Ovary (tissue), 3 donors: ENCODE data around the gene C9.

Source experiments
- EP300 ChIP-seq: sonication (generic); formaldehyde crosslinking; IDR thresholded peaks from one replicate; pipeline ENCODE4 v1.6.1; 2017; ENCODE audit warnings: antibody characterized with exemption
- POLR2A ChIP-seq: fragments of 450-650 bp; IDR thresholded peaks from one replicate; pipeline ENCODE4 v1.6.1; 2017; ENCODE audit warnings: antibody characterized with exemption, mild to moderate bottlenecking, moderate library complexity
- TF ChIP-seq, protein P1 (sequence below), 3 donors: fragments of 450-650 bp in 2 of 3; fragments of 200-600 bp in 1 of 3; IDR thresholded peaks; one replicate each; pipeline versions ENCODE4 v1.5.1 to v1.8.0; 2016 to 2022; ENCODE audit warnings: antibody characterized with exemption in 3 of 3, mild to moderate bottlenecking in 1 of 3
- donor health status: DM: no; HTN: no; CAD: no.

DNA sequence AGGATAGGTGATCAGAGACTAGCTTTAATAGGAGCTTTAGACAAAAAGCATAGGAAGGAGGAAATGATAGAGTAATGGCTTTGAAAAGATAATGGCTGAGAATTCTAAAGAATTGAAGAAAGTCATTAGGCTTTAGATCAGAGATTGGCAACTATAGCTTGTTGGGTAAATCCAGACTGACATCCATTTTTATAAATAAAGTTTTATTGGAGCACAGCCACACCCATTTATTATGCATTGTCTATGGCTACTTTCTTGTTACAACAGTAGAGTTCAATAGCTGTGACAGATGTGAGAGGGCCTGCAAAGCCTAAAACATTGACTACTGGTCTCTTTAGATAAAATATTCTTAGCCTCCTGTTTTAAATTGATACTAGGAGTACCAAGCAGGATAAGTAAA lies 104.2 kb downstream of the C9 start:
- TF ChIP-seq, protein P1, sequence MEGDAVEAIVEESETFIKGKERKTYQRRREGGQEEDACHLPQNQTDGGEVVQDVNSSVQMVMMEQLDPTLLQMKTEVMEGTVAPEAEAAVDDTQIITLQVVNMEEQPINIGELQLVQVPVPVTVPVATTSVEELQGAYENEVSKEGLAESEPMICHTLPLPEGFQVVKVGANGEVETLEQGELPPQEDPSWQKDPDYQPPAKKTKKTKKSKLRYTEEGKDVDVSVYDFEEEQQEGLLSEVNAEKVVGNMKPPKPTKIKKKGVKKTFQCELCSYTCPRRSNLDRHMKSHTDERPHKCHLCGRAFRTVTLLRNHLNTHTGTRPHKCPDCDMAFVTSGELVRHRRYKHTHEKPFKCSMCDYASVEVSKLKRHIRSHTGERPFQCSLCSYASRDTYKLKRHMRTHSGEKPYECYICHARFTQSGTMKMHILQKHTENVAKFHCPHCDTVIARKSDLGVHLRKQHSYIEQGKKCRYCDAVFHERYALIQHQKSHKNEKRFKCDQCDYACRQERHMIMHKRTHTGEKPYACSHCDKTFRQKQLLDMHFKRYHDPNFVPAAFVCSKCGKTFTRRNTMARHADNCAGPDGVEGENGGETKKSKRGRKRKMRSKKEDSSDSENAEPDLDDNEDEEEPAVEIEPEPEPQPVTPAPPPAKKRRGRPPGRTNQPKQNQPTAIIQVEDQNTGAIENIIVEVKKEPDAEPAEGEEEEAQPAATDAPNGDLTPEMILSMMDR (IDR thresholded peaks at IDR 0.05): no peak
- TF ChIP-seq EP300 (no peak), POLR2A (no peak)
